Endothelial cell (in vitro differentiated cells): ENCODE results near the gene TMCO1. TPM values are rescaled to one million over a fixed set of nuclear protein-coding genes. Genes with fewer than 3 reads are reported as not detected.

Source experiments
- DNase-seq: peaks from one replicate; pipeline ENCODE4 v3.0.0; 2021; ENCODE audit warnings: low spot score
- H3K27ac Mint-ChIP-seq: one replicate; pipeline ENCODE4 v1.8.0; 2021; ENCODE audit warnings: mixed read lengths, inconsistent platforms; ENCODE audit not compliant: unreplicated experiment
- H3K27me3 Mint-ChIP-seq: one replicate; pipeline ENCODE4 v1.8.0; 2021; ENCODE audit warnings: mild to moderate bottlenecking, moderate library complexity, mixed read lengths, inconsistent platforms; ENCODE audit not compliant: unreplicated experiment
- H3K36me3 Mint-ChIP-seq: one replicate; pipeline ENCODE4 v1.8.0; 2021; ENCODE audit warnings: mild to moderate bottlenecking, low read depth, mixed read lengths, inconsistent platforms; ENCODE audit not compliant: unreplicated experiment
- H3K4me1 Mint-ChIP-seq: one replicate; pipeline ENCODE4 v1.8.0; 2021; ENCODE audit warnings: mild to moderate bottlenecking, mixed read lengths, inconsistent platforms; ENCODE audit not compliant: unreplicated experiment
- H3K4me3 Mint-ChIP-seq: one replicate; pipeline ENCODE4 v1.8.0; 2021; ENCODE audit warnings: mild to moderate bottlenecking, mixed read lengths, inconsistent platforms; ENCODE audit not compliant: unreplicated experiment
- H3K9me3 Mint-ChIP-seq: one replicate; pipeline ENCODE4 v1.8.0; 2021; ENCODE audit warnings: mixed read lengths, inconsistent platforms; ENCODE audit not compliant: unreplicated experiment
- CTCF ChIP-seq: fragments of 200-600 bp; sonication (generic); IDR thresholded peaks from one replicate; pipeline ENCODE4 v1.5.0; 2021; ENCODE audit warnings: antibody characterized with exemption; ENCODE audit not compliant: unreplicated experiment
- total RNA-seq: library from RNA; stranded (reverse); fragmentation: NEBNext Ultra II Directional; extraction: Animal tissue kit (Norgen Biotek cat#: 25700); gene quantifications from one replicate; pipeline ENCODE4 v1.2.1, GENCODE V29; 2021; ENCODE audit not compliant: unreplicated experiment

The TMCO1 gene
- total RNA-seq, 1 donor from 2014 or later = 98.3 TPM

DNA sequence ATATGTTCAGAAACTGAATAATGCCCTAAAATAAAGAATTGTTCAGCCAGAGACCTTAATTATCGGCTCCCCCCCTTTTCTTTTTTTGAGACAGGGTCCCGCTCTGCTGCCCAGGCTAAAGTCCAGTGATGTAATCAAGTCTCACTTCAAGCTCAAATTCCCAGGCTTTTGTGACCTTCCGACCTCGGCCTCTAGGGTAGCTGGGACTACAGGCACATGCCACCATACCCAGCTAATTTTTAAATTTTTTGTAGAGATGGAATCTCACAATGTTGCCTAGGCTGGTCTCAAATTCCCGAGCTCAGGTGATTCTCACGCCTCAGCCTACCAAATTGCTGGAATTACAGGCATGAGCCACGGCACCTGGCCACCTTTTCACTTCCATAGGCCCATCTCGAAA, 26.5 kb downstream of the TMCO1 start:
- H3K36me3 Mint-ChIP-seq = peaks cover 41% of the 10 kb centered on the region
- no peaks in the 10 kb centered on the region for H3K27me3 Mint-ChIP-seq
- TF ChIP-seq CTCF = no peak
- H3K4me1 Mint-ChIP-seq = peaks cover 15% of the 10 kb centered on the region
- no peaks in the 10 kb centered on the region for H3K9me3 Mint-ChIP-seq
- no peak overlapping the region for H3K27ac Mint-ChIP-seq
- peak overlapping the region; percentile 73 for H3K4me3 Mint-ChIP-seq
- no peak for DNase-seq

GRCh38 chr1:165738794-165739193, 29.9 kb downstream of the TMCO1 start:
- H3K9me3 Mint-ChIP-seq = no peaks in the 10 kb centered on the region
- TF ChIP-seq CTCF = no peak
- H3K36me3 Mint-ChIP-seq = peaks cover 35% of the 10 kb centered on the region
- peaks cover 27% of the 10 kb centered on the region for H3K4me1 Mint-ChIP-seq
- no peak overlapping the region for H3K4me3 Mint-ChIP-seq
- H3K27me3 Mint-ChIP-seq = no peaks in the 10 kb centered on the region
- H3K27ac Mint-ChIP-seq = no peak overlapping the region
- no peak for DNase-seq

DNA sequence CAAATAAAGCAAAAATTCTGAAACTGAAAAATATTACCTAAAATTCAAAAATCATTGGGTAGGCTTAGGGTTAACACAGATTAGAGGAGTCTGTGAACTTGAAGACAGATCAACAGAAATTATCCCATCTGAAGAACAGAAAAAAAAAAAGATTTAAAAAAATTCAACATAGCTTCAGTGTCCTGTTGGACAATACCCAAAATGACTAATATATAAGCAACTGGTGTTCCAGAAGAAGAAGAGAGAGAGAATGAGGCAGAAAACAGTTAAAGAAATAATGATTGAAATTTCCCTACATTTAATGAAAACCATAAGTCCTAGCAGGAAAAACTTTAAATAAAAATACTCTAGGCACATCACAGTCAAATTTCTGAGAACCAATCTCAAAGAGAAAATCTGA, 31.5 kb downstream of the TMCO1 start:
- Mint-ChIP-seq H3K9me3 (no peaks in the 10 kb centered on the region), H3K4me3 (no peak overlapping the region), H3K27me3 (no peaks in the 10 kb centered on the region), H3K4me1 (peaks cover 37% of the 10 kb centered on the region), H3K27ac (peak overlapping the region; percentile 65), H3K36me3 (peaks cover 23% of the 10 kb centered on the region)
- no peak for TF ChIP-seq CTCF
- no peak for DNase-seq

DNA sequence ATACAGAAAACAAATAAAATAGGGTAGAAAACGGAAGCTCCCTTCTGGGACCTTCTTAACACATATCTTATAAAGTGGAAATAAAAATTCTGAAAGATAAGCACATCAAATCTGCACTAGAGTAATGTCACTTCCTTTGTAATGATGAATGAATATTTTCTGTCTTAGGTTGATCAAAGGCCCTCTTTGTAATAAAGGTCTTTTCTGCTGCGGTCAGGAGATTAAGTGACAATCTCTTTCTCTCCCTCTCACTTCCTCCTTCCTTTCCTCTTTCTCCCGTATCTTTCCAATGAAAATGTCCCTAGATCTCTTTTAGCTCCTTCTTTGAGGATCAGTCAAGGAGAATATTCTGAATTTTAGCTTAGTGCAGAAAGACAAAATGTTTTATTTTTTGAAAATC, 33.8 kb downstream of the TMCO1 start:
- Mint-ChIP-seq H3K4me3 (peak overlapping the region; percentile 8), H3K27ac (peak overlapping the region; percentile 24), H3K36me3 (peaks cover 5% of the 10 kb centered on the region), H3K9me3 (no peaks in the 10 kb centered on the region), H3K27me3 (no peaks in the 10 kb centered on the region), H3K4me1 (peaks cover 42% of the 10 kb centered on the region)
- DNase-seq = no peak
- no peak for TF ChIP-seq CTCF

DNA sequence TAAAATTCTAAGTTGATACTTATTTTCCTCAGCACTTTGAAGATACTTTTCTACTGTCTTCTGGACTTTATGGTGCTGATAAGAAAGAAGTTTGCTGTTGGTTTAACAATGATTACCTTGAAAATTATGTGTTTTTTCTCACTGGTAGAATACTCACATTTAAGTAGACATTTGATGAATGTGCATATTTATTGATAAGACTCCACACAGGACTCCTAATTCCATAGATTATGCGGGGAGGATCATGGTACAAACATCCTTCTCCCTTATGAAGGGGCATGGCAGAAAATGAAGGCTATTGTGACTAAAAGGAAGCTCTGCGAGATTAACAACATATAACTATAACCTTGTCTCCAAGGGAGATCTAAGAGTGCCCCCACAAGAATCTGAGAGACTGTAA, 41.8 kb downstream of the TMCO1 start:
- Mint-ChIP-seq H3K27me3 (no peaks in the 10 kb centered on the region), H3K4me1 (peaks cover 4% of the 10 kb centered on the region), H3K4me3 (no peak overlapping the region), H3K27ac (no peak overlapping the region), H3K9me3 (no peaks in the 10 kb centered on the region), H3K36me3 (peaks cover 4% of the 10 kb centered on the region)
- no peak for DNase-seq
- TF ChIP-seq CTCF = no peak
